Lung (tissue), 12 donors: ENCODE results near the gene SFMBT1. TPM values are rescaled to one million over a fixed set of nuclear protein-coding genes. Genes with fewer than 3 reads are reported as not detected.
A peak's percentile ranks its signal among the peaks of the same experiment; 100 is the strongest.

Experiments used
- ATAC-seq: fragments of 200-7000 bp; cut with Tn5 transposase; one replicate; pipeline ENCODE4 v1.9.1; 2020; ENCODE audit warnings: moderate number of reproducible peaks; ENCODE audit not compliant: insufficient read depth, low FRiP score
- DNase-seq, 3 donors: peaks; one replicate each; pipeline ENCODE4 v3.0.0-alpha.2; 2013 to 2017
- H3K27ac ChIP-seq, 2 donors: one replicate each; pipeline ENCODE4 v1.5.1; 2013; ENCODE audit warnings: mild to moderate bottlenecking in 2 of 2, moderate library complexity in 2 of 2, control low read depth in 1 of 2, inconsistent platforms in 1 of 2, low read depth in 1 of 2, low read length in 1 of 2
- H3K27me3 ChIP-seq, 3 donors: one replicate each; pipeline ENCODE4 v1.5.1; 2013; ENCODE audit warnings: low read length in 2 of 3; ENCODE audit not compliant: control insufficient read depth in 3 of 3, insufficient read depth in 3 of 3
- H3K36me3 ChIP-seq, 4 donors: one replicate each; pipeline ENCODE4 v1.5.1; 2013; ENCODE audit warnings: low read length in 4 of 4, mild to moderate bottlenecking in 1 of 4, moderate library complexity in 1 of 4; ENCODE audit not compliant: control insufficient read depth in 4 of 4, insufficient read depth in 4 of 4
- H3K4me1 ChIP-seq, 5 donors: one replicate each; pipeline ENCODE4 v1.5.1; 2013; ENCODE audit warnings: low read length in 5 of 5, mild to moderate bottlenecking in 2 of 5, moderate library complexity in 1 of 5; ENCODE audit not compliant: control insufficient read depth in 5 of 5, insufficient read depth in 5 of 5
- H3K4me3 ChIP-seq: one replicate; pipeline ENCODE4 v1.5.1; 2013; ENCODE audit warnings: mild to moderate bottlenecking, control low read depth, moderate library complexity
- H3K9ac ChIP-seq, 2 donors: one replicate each; pipeline ENCODE4 v1.5.1; 2013; ENCODE audit warnings: low read length in 2 of 2, control low read depth in 1 of 2; ENCODE audit not compliant: insufficient read depth in 1 of 2
- H3K9me3 ChIP-seq, 4 donors: one replicate each; pipeline ENCODE4 v1.5.1; 2013; ENCODE audit warnings: low read length in 3 of 4, mild to moderate bottlenecking in 1 of 4, moderate library complexity in 1 of 4; ENCODE audit not compliant: control insufficient read depth in 4 of 4, insufficient read depth in 3 of 4
- CTCF ChIP-seq: IDR thresholded peaks from 2 replicates; pipeline ENCODE4 v1.5.1; 2012; ENCODE audit warnings: mild to moderate bottlenecking; ENCODE audit errors: control extremely low read depth, extremely low read depth
- WGBS, 2 donors: extraction: QIAGEN DNeasy Blood & Tissue Kit; methylation state at CpG; one replicate each; pipeline ENCODE4 v1.1.7; 2013; 5-methylcytosine and 5-hydroxymethylcytosine counted together
- polyA plus RNA-seq, 2 donors: library from polyadenylated mRNA; stranded (reverse); fragments of 200-250 nt; gene quantifications; one replicate each; pipeline ENCODE4 v1.2.1, GENCODE V29; 2013
- total RNA-seq, 2 donors: library from RNA; depleted of rRNA in 1 of 2; stranded (reverse); fragments of >200 nt in 1 of 2; gene quantifications; one replicate each; pipeline ENCODE4 v1.2.1, GENCODE V29; 2014 to 2021
- donor health status: control.
- donor health status: control.
- donor health status: Bipolar disorder and iron deficiency.
- donor health status: healthy.
- donor health status: DM: yes; HTN: yes; CAD: no.

Gene SFMBT1
- total and polyA plus RNA-seq, 4 donors = 3.4 to 19.2 (median 9.7) TPM

GRCh38 chr3:53091011-53091410 is 45.1 kb upstream of the SFMBT1 start:
- H3K27ac ChIP-seq = no peak overlapping the region
- no peaks in the 10 kb centered on the region for H3K27me3 ChIP-seq
- ATAC-seq (no peak), DNase-seq (peak; percentile 15 to 53 (median 34))
- no peak overlapping the region for H3K9ac ChIP-seq
- H3K4me1 ChIP-seq = peaks cover 0 to 24% (median 0%) of the 10 kb centered on the region in 5 donors
- no peaks in the 10 kb centered on the region for H3K9me3 ChIP-seq
- 65 to 74% methylated on average over 5 of the region's 5 CpGs for WGBS, 2 donors
- H3K4me3 ChIP-seq = no peak overlapping the region
- peaks cover 0 to 27% (median 18%) of the 10 kb centered on the region in 4 donors for H3K36me3 ChIP-seq
- no peak for TF ChIP-seq CTCF

- Histone ChIP-seq H3K36me3 (peaks cover 0 to 27% (median 15%) of the 10 kb centered on the region in 4 donors), H3K27ac (peak overlapping the region in 1 of 2 donors; percentile 62), H3K4me3 (no peak overlapping the region), H3K27me3 (no peaks in the 10 kb centered on the region), H3K4me1 (peaks cover 0 to 24% (median 5%) of the 10 kb centered on the region in 5 donors), H3K9me3 (no peaks in the 10 kb centered on the region), H3K9ac (no peak overlapping the region)
- ATAC-seq (no peak), DNase-seq (no peak)
- TF ChIP-seq CTCF = no peak
- WGBS, 2 donors = 89 to 98% methylated on average over 6 of the region's 6 CpGs
Observed at GRCh38 chr3:53089511-53089910, 43.6 kb upstream of the SFMBT1 start.

- 84 to 87% methylated on average over 10 of the region's 10 CpGs for WGBS, 2 donors
- ATAC-seq (no peak), DNase-seq (no peak)
- peaks cover 0 to 13% (median 2%) of the 10 kb centered on the region in 4 donors for H3K36me3 ChIP-seq
- H3K4me1 ChIP-seq = peaks cover 0 to 21% (median 5%) of the 10 kb centered on the region in 5 donors
- no peaks in the 10 kb centered on the region for H3K9me3 ChIP-seq
- peak overlapping the region in 1 of 2 donors; percentile 90 for H3K27ac ChIP-seq
- no peaks in the 10 kb centered on the region for H3K27me3 ChIP-seq
- no peak overlapping the region for H3K9ac ChIP-seq
- no peak overlapping the region for H3K4me3 ChIP-seq
- no peak for TF ChIP-seq CTCF
Observed at GRCh38 chr3:53085476-53085875, 39.6 kb upstream of the SFMBT1 start.
